PC-3 (cell line): ENCODE data around the gene GJA3.

Experiments
- EZH2 ChIP-seq: fragments of 300-600 bp; sonication (generic); IDR thresholded peaks from one replicate; pipeline ENCODE4 v1.6.1; 2017; ENCODE audit warnings: antibody characterized with exemption, mild to moderate bottlenecking, low read length; ENCODE audit not compliant: unreplicated experiment
- EZH2phosphoT487 ChIP-seq: fragments of 300-600 bp; sonication (generic); IDR thresholded peaks from 2 replicates; pipeline ENCODE4 v1.6.1; 2018; ENCODE audit warnings: mild to moderate bottlenecking, antibody characterized with exemption, low read length, borderline replicate concordance
- TF ChIP-seq, protein P1 (sequence below): fragments of 300-600 bp; sonication (generic); conservative IDR thresholded peaks from 2 replicates; pipeline ENCODE4 v1.5.1; 2017; ENCODE audit warnings: antibody characterized with exemption, low read depth, mild to moderate bottlenecking, low read length

DNA sequence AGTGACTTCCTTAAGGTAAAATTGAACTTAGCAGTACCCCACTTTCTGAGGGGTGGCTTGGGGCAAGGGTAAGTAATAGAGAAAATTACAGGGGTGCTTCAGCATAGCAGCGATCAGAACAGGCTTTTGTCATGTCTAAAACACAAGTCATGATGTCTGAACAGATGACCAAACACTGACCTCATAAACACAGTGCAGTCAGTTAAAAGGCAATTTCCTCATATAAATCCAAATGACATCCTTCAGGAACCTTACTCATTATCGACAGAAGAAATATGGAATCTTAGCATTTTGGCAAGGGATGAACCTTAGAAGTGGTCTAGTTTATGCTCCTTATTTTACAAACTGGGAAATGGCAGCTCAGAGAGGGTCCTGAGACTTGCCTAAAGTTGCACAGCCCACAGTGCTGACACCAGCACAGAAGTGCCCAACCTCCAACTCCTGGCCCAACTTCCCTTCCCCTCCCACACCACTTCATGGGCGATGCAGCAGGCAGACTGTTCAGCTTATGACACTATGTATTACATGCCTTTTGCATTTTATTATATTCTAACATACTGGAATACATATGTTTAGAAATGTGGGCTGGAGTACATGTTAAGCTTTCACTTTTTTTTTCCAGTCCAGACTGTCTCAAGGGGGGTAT, 3.6 kb downstream of the GJA3 start:
- TF ChIP-seq, protein P1, sequence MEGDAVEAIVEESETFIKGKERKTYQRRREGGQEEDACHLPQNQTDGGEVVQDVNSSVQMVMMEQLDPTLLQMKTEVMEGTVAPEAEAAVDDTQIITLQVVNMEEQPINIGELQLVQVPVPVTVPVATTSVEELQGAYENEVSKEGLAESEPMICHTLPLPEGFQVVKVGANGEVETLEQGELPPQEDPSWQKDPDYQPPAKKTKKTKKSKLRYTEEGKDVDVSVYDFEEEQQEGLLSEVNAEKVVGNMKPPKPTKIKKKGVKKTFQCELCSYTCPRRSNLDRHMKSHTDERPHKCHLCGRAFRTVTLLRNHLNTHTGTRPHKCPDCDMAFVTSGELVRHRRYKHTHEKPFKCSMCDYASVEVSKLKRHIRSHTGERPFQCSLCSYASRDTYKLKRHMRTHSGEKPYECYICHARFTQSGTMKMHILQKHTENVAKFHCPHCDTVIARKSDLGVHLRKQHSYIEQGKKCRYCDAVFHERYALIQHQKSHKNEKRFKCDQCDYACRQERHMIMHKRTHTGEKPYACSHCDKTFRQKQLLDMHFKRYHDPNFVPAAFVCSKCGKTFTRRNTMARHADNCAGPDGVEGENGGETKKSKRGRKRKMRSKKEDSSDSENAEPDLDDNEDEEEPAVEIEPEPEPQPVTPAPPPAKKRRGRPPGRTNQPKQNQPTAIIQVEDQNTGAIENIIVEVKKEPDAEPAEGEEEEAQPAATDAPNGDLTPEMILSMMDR: no peak
- no peak for TF ChIP-seq EZH2phosphoT487
- no peak for TF ChIP-seq EZH2
